ENCODE results near the gene TMEM72. TPM values are rescaled to one million over a fixed set of nuclear protein-coding genes. Genes with fewer than 3 reads are reported as not detected.

TMEM72 gene
- total and polyA plus RNA-seq, 2 donors (not counting 3 experiments of a cell fraction or from before 2014, with no cell fraction given), result not detected

DNA sequence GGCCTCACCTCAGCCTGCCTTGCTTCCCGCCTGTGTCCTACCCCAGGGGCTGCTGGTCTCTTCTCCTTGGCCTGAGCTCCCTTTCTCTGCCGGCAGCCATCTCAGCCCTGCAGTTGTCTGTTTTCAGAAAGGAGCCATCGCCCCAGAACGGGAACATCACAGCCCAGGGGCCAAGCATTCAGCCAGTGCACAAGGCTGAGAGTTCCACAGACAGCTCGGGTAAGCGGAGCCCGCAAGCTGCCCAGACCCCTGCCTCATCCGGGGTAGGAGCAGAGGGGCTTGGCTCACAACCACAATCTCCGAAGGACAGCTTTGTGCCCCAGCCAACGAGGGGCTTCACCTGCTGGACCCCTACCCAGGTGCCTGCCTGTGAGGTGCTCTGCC, 72.8 kb downstream of the TMEM72 start:
- no peak overlapping the region for H3K27ac ChIP-seq (ENCODE audit: insufficient read depth, low read depth, low read length)
- no peaks in the 10 kb centered on the region for H3K36me3 ChIP-seq (ENCODE audit: control insufficient read depth in 2 of 2, extremely low read depth in 1 of 2, insufficient read depth in 2 of 2, low read length in 2 of 2)
- H3K9me1 ChIP-seq (replicated peaks; ENCODE audit: control insufficient read depth, extremely low read depth, insufficient read depth, low read length), result no peaks in the 10 kb centered on the region
- POLR2A ChIA-PET, result no interaction called here
- no peak overlapping the region for H3K4me2 ChIP-seq (ENCODE audit: insufficient read depth, low read length)
- peaks cover 47% of the 10 kb centered on the region for H3K4me1 ChIP-seq (ENCODE audit: control insufficient read depth, extremely low read depth, insufficient read depth, low read length)
- no peak for TF ChIP-seq CTCF (IDR thresholded peaks at IDR 0.05; ENCODE audit: extremely low read depth in 1 of 2, insufficient read depth in 1 of 2, low read depth in 1 of 2, low read length in 2 of 2)
- no peak for TF ChIP-seq POLR2AphosphoS5 (IDR thresholded peaks at IDR 0.05; ENCODE audit: insufficient read depth, low read depth, low read length)
- TF ChIP-seq FOS (IDR thresholded peaks at IDR 0.05; ENCODE audit: borderline replicate concordance, insufficient read depth, low read length), result no peak
- TF ChIP-seq, protein P1, sequence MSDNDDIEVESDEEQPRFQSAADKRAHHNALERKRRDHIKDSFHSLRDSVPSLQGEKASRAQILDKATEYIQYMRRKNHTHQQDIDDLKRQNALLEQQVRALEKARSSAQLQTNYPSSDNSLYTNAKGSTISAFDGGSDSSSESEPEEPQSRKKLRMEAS (IDR thresholded peaks at IDR 0.05; ENCODE audit: insufficient read depth, insufficient read length), result no peak
- TF ChIP-seq GATA2 (IDR thresholded peaks at IDR 0.05; ENCODE audit: insufficient read depth, insufficient read length, low read depth, low read length), result no peak
- no peak for TF ChIP-seq POLR2A (IDR thresholded peaks at IDR 0.05; ENCODE audit: low read depth, low read length)
- no peak for TF ChIP-seq MYC (IDR thresholded peaks at IDR 0.05; ENCODE audit: low read depth, low read length)
- no peak for TF ChIP-seq JUN (IDR thresholded peaks at IDR 0.05; ENCODE audit: borderline replicate concordance, insufficient read depth, insufficient read length, low read depth)
- no peak for TF ChIP-seq EZH2 (IDR thresholded peaks at IDR 0.05; ENCODE audit: borderline replicate concordance, low read depth, low read length, severe bottlenecking)
- H4K20me1 ChIP-seq (replicated peaks; ENCODE audit: control insufficient read depth, extremely low read depth, insufficient read depth, low read length), result no peaks in the 10 kb centered on the region
- no peak overlapping the region for H3K9ac ChIP-seq (replicated peaks; ENCODE audit: extremely low read depth, insufficient read depth, low read length)
- no TSS peak for BruUV-seq (replicated peaks)
- intact Hi-C loops (cut with micrococcal nuclease) (no loop called here), dilution Hi-C loops (cut with MboI; ENCODE audit: extremely low pct_ligation_motif_present, low sequenced_read_pairs) (no loop called here)
- no peak for DNase-seq (ENCODE audit: low read depth, low spot score)
- no peaks in the 10 kb centered on the region for H3K9me3 ChIP-seq (replicated peaks; ENCODE audit: control insufficient read depth, insufficient read depth, low read length)
- no peaks in the 10 kb centered on the region for H3K27me3 ChIP-seq (ENCODE audit: control insufficient read depth in 2 of 2, insufficient read depth in 2 of 2, low read length in 2 of 2)
- FAIRE-seq, result no peak
- H3K4me3 ChIP-seq (replicated peaks in 1 of 3; ENCODE audit: insufficient read depth in 1 of 3, low read depth in 1 of 3, low read length in 3 of 3), result no peak overlapping the region
- CTCF ChIA-PET, result no interaction called here
- no peak overlapping the region for H2AFZ ChIP-seq (ENCODE audit: low read depth, low read length)
- H3K79me2 ChIP-seq (ENCODE audit: control insufficient read depth, insufficient read depth, low read length), result no peaks in the 10 kb centered on the region
